Activated CD4-positive, CD25-positive, alpha-beta regulatory T cell treated with anti-CD3 and anti-CD28 coated beads, Interleukin-2, amount 50 U/mL, for 16 hours (primary cell): ENCODE measurements around the gene ZNF24.

ENCODE experiments used
- DNase-seq: peaks from one replicate; pipeline ENCODE4 v3.0.0-alpha.2; 2020; ENCODE audit warnings: low read depth, low spot score

Gene ZNF24

GRCh38 chr18:35355140-35355618 is 11.0 kb upstream of the ZNF24 start:
- peak; percentile 15 for DNase-seq

GRCh38 chr18:35352778-35353177 is 8.6 kb upstream of the ZNF24 start:
- no peak for DNase-seq

GRCh38 chr18:35352283-35352682 is 8.1 kb upstream of the ZNF24 start:
- DNase-seq: no peak

GRCh38 chr18:35348001-35348400 is 3.8 kb upstream of the ZNF24 start:
- no peak for DNase-seq

- DNase-seq: no peak
Observed at GRCh38 chr18:35345950-35346349, 1.7 kb upstream of the ZNF24 start.

GRCh38 chr18:35345460-35345921 is 1.3 kb upstream of the ZNF24 start:
- DNase-seq: no peak

- DNase-seq: no peak
Observed at GRCh38 chr18:35344736-35345459, 678 bp upstream of the ZNF24 start.

GRCh38 chr18:35343488-35343935 is 708 bp downstream of the ZNF24 start:
- no peak for DNase-seq

- DNase-seq: no peak
Observed at GRCh38 chr18:35337286-35337685, 6.9 kb downstream of the ZNF24 start.

- DNase-seq: no peak
Observed at GRCh38 chr18:35335866-35336265, 8.4 kb downstream of the ZNF24 start.

GRCh38 chr18:35334821-35335220 is 9.4 kb downstream of the ZNF24 start:
- DNase-seq: no peak

GRCh38 chr18:35334212-35334611 is 10.0 kb downstream of the ZNF24 start:
- DNase-seq: no peak

- no peak for DNase-seq
Observed at GRCh38 chr18:35331367-35332087, 12.7 kb downstream of the ZNF24 start.

- no peak for DNase-seq
Observed at GRCh38 chr18:35328868-35329267, 15.4 kb downstream of the ZNF24 start.

- DNase-seq: no peak
Observed at GRCh38 chr18:35326695-35327387, 17.4 kb downstream of the ZNF24 start.

- no peak for DNase-seq
Observed at GRCh38 chr18:35324926-35325655, 19.1 kb downstream of the ZNF24 start.

GRCh38 chr18:35322486-35323458 is 21.4 kb downstream of the ZNF24 start:
- no peak for DNase-seq

- no peak for DNase-seq
Observed at GRCh38 chr18:35311496-35311895, 32.7 kb downstream of the ZNF24 start.

- DNase-seq: no peak
Observed at GRCh38 chr18:35306588-35307250, 37.5 kb downstream of the ZNF24 start.

- no peak for DNase-seq
Observed at GRCh38 chr18:35303610-35304009, 40.6 kb downstream of the ZNF24 start.
